Smooth muscle cell (in vitro differentiated cells): ENCODE measurements around the gene PRDM8. TPM values are rescaled to one million over a fixed set of nuclear protein-coding genes. Genes with fewer than 3 reads are reported as not detected.

ENCODE experiments used
- DNase-seq: peaks from one replicate; lab custom pipeline; 2025; ENCODE audit not compliant: unreplicated experiment; lab: John Stamatoyannopoulos, UW
- H2AFZ ChIP-seq: fragments of 200-600 bp; sonication (generic); 2 replicates; pipeline ENCODE4 v1.6.0; 2016; ENCODE audit warnings: antibody characterized with exemption, low read depth, mild to moderate bottlenecking
- H3F3A ChIP-seq: fragments of 200-600 bp; sonication (generic); 2 replicates; pipeline ENCODE4 v1.6.0; 2017; ENCODE audit warnings: antibody characterized with exemption, low read depth
- H3K27ac ChIP-seq: fragments of 200-600 bp; sonication (generic); 2 replicates; pipeline ENCODE4 v1.5.1; 2016; ENCODE audit warnings: low read depth, mild to moderate bottlenecking
- H3K27me3 ChIP-seq: fragments of 200-600 bp; sonication (generic); 2 replicates; pipeline ENCODE4 v1.6.1; 2016; ENCODE audit warnings: low read depth, mild to moderate bottlenecking
- H3K36me3 ChIP-seq: fragments of 200-600 bp; sonication (generic); 2 replicates; pipeline ENCODE4 v1.5.1; 2016; ENCODE audit warnings: low read depth
- H3K4me1 ChIP-seq: fragments of 200-600 bp; sonication (generic); 2 replicates; pipeline ENCODE4 v1.5.1; 2016; ENCODE audit warnings: low read depth
- H3K4me2 ChIP-seq: fragments of 200-600 bp; sonication (generic); 2 replicates; pipeline ENCODE4 v1.6.0; 2016; ENCODE audit warnings: mild to moderate bottlenecking
- H3K4me3 ChIP-seq: fragments of 200-600 bp; sonication (generic); 2 replicates; pipeline ENCODE4 v1.5.1; 2016; ENCODE audit warnings: mild to moderate bottlenecking
- H3K79me2 ChIP-seq: fragments of 200-600 bp; sonication (generic); 2 replicates; pipeline ENCODE4 v1.6.0; 2016; ENCODE audit warnings: low read depth, mild to moderate bottlenecking
- H3K9ac ChIP-seq: fragments of 200-600 bp; sonication (generic); 2 replicates; pipeline ENCODE4 v1.6.0; 2016; ENCODE audit warnings: low read depth
- H3K9me3 ChIP-seq: fragments of 200-600 bp; sonication (generic); replicated peaks from 2 replicates; pipeline ENCODE4 v1.5.1; 2016; ENCODE audit warnings: low read depth
- H4K20me1 ChIP-seq: fragments of 200-600 bp; sonication (generic); 2 replicates; pipeline ENCODE4 v1.6.0; 2016; ENCODE audit warnings: low read depth
- CTCF ChIP-seq: fragments of 200-600 bp; sonication (generic); IDR thresholded peaks from 2 replicates; pipeline ENCODE4 v1.5.1; 2017; ENCODE audit warnings: borderline replicate concordance, mild to moderate bottlenecking, antibody characterized with exemption; ENCODE audit not compliant: insufficient read depth, poor library complexity, severe bottlenecking
- WGBS: methylation state at CpG from one replicate; pipeline ENCODE4 v1.1.7; 2016; ENCODE audit warnings: low lambda C conversion rate; 5-methylcytosine and 5-hydroxymethylcytosine counted together
- polyA plus RNA-seq: library from polyadenylated mRNA; unstranded; fragments of >200 nt; fragmentation: Nextera tagmentation; extraction: Ambion mirVana; gene quantifications from 2 replicates; pipeline ENCODE4 v1.2.1, GENCODE V29; 2016
- total RNA-seq: library from RNA; depleted of rRNA; stranded (reverse); fragments of >200 nt; gene quantifications from 2 replicates; pipeline ENCODE4 v1.2.3, GENCODE V29; 2014

PRDM8 gene
- total and polyA plus RNA-seq, 2 experiments from 2014 or later = 0.09 to 0.15 TPM

GRCh38 chr4:80192252-80192866, 4.9 kb upstream of the PRDM8 start:
- Histone ChIP-seq H2AFZ (no peak overlapping the region), H4K20me1 (no peaks in the 10 kb centered on the region), H3K4me2 (no peak overlapping the region), H3K4me1 (peaks cover 9% of the 10 kb centered on the region), H3K79me2 (no peaks in the 10 kb centered on the region), H3K27me3 (peaks cover 95% of the 10 kb centered on the region), H3F3A (no peaks in the 10 kb centered on the region), H3K36me3 (no peaks in the 10 kb centered on the region), H3K4me3 (no peak overlapping the region), H3K27ac (no peak overlapping the region), H3K9ac (no peak overlapping the region), H3K9me3 (no peaks in the 10 kb centered on the region)
- DNase-seq = no peak
- WGBS = 51% methylated on average over 3 of the region's 3 CpGs
- TF ChIP-seq CTCF = no peak

- Histone ChIP-seq H3K27me3 (peaks cover 95% of the 10 kb centered on the region), H4K20me1 (no peaks in the 10 kb centered on the region), H2AFZ (no peak overlapping the region), H3K4me2 (no peak overlapping the region), H3K79me2 (no peaks in the 10 kb centered on the region), H3F3A (no peaks in the 10 kb centered on the region), H3K36me3 (no peaks in the 10 kb centered on the region), H3K4me3 (no peak overlapping the region), H3K4me1 (peaks cover 15% of the 10 kb centered on the region), H3K9ac (no peak overlapping the region), H3K27ac (no peak overlapping the region), H3K9me3 (no peaks in the 10 kb centered on the region)
- TF ChIP-seq CTCF = no peak
- WGBS = 0% methylated on average over 2 of the region's 2 CpGs
- no peak for DNase-seq
Measured at GRCh38 chr4:80192937-80193336, 4.4 kb upstream of the PRDM8 start.

- Histone ChIP-seq H3K4me2 (no peak overlapping the region), H3K4me3 (no peak overlapping the region), H3K27me3 (peaks cover 95% of the 10 kb centered on the region), H2AFZ (no peak overlapping the region), H4K20me1 (no peaks in the 10 kb centered on the region), H3K9ac (no peak overlapping the region), H3K27ac (no peak overlapping the region), H3K4me1 (peaks cover 15% of the 10 kb centered on the region), H3K36me3 (no peaks in the 10 kb centered on the region), H3F3A (no peaks in the 10 kb centered on the region), H3K9me3 (no peaks in the 10 kb centered on the region), H3K79me2 (no peaks in the 10 kb centered on the region)
- no peak for DNase-seq
- WGBS = 42% methylated on average over 2 of the region's 2 CpGs
- TF ChIP-seq CTCF = no peak
Measured at GRCh38 chr4:80195441-80196140, 1.7 kb upstream of the PRDM8 start.
